Fibroblast of villous mesenchyme (primary cell): ENCODE data around the gene PBX1. TPM values are rescaled to one million over a fixed set of nuclear protein-coding genes. Genes with fewer than 3 reads are reported as not detected.

Experiments used
- DNase-seq: peaks from one replicate; pipeline ENCODE4 v3.0.0-alpha.2; 2010; ENCODE audit warnings: low read depth
- H3K4me3 ChIP-seq: 2 replicates; pipeline ENCODE4 v1.5.1; 2011; ENCODE audit warnings: low read depth, mild to moderate bottlenecking, low read length
- total RNA-seq: library from RNA; depleted of rRNA; stranded (reverse); fragments of >200 nt; gene quantifications from 2 replicates; pipeline ENCODE4 v1.2.3, GENCODE V29; 2012
- TF ChIP-seq, protein P1 (sequence below): IDR thresholded peaks from 2 replicates; pipeline ENCODE4 v1.5.1; 2012; ENCODE audit warnings: low read depth, mild to moderate bottlenecking, low read length; ENCODE audit not compliant: insufficient read depth

Gene PBX1
- total RNA-seq, 1 donor: 67.4 TPM

GRCh38 chr1:164579381-164579780, 20.4 kb downstream of the PBX1 start:
- TF ChIP-seq, protein P1, sequence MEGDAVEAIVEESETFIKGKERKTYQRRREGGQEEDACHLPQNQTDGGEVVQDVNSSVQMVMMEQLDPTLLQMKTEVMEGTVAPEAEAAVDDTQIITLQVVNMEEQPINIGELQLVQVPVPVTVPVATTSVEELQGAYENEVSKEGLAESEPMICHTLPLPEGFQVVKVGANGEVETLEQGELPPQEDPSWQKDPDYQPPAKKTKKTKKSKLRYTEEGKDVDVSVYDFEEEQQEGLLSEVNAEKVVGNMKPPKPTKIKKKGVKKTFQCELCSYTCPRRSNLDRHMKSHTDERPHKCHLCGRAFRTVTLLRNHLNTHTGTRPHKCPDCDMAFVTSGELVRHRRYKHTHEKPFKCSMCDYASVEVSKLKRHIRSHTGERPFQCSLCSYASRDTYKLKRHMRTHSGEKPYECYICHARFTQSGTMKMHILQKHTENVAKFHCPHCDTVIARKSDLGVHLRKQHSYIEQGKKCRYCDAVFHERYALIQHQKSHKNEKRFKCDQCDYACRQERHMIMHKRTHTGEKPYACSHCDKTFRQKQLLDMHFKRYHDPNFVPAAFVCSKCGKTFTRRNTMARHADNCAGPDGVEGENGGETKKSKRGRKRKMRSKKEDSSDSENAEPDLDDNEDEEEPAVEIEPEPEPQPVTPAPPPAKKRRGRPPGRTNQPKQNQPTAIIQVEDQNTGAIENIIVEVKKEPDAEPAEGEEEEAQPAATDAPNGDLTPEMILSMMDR: no peak
- DNase-seq: no peak
- no peak overlapping the region for H3K4me3 ChIP-seq

DNA sequence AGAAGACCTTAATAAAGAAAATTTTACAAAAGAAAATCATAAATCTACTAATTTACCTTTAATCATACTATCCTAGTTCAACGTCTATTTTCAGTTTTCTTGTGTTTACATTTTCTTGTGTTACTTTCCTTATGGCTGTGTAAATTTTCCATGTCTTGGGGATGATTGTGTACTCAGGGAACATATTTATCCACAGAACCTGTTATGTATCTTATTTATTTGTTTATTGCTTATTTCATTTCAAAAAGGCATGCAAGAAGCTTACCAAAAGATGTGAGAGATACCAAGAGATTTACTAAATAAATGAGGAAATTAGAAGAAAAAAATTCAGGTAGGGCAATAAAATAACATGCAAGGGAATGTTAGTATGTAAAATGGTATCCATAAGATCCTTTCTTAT, 22.8 kb downstream of the PBX1 start:
- TF ChIP-seq, protein P1: no peak
- no peak overlapping the region for H3K4me3 ChIP-seq
- no peak for DNase-seq

DNA sequence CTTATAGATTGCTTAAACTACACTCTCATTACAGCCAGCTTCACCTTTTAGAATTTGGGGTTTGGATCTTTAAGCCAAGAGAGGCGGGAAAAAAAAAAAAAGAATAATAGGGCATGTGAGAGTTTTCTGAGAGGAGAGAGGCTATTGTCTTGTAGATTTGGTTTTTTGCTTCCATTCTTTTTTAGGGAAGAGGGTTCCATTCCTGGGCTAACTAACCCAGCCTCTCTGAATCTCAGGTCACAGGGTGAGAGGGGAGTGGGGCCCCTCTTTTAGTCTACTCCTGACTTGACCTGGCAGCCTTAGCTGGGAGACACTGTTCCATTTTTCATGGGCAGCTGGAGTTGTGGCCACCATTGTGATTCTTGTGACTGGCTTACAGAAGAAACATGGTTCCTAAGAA, 24.2 kb downstream of the PBX1 start:
- DNase-seq: no peak
- TF ChIP-seq, protein P1: no peak
- H3K4me3 ChIP-seq: no peak overlapping the region

- H3K4me3 ChIP-seq: no peak overlapping the region
- TF ChIP-seq, protein P1: no peak
- no peak for DNase-seq
Observed at GRCh38 chr1:164583835-164584539, 25.0 kb downstream of the PBX1 start.

GRCh38 chr1:164586591-164586990, 27.6 kb downstream of the PBX1 start:
- H3K4me3 ChIP-seq: no peak overlapping the region
- TF ChIP-seq, protein P1: no peak
- no peak for DNase-seq

GRCh38 chr1:164587617-164588501, 28.9 kb downstream of the PBX1 start:
- H3K4me3 ChIP-seq: no peak overlapping the region
- DNase-seq: no peak
- TF ChIP-seq, protein P1: no peak
